GM13976 (cell line): ENCODE results near the gene PARD3.

Source experiments
- DNase-seq: peaks from one replicate; pipeline ENCODE4 v3.0.0; 2012; ENCODE audit warnings: low spot score
- CTCF ChIP-seq: IDR thresholded peaks from 2 replicates; pipeline ENCODE4 v1.5.1; 2012; ENCODE audit warnings: borderline replicate concordance, mild to moderate bottlenecking; ENCODE audit not compliant: insufficient read depth; ENCODE audit errors: extremely low read depth, missing control alignments, control extremely low read depth
- in situ Hi-C: fragments of 300-500 bp; cut with MboI; formaldehyde crosslinking; loops from one replicate; pipeline ENCODE4 v1.12.0; 2022; ENCODE audit warnings: low sequenced_read_pairs, mixed read lengths, inconsistent platforms; ENCODE audit not compliant: unreplicated experiment

Gene PARD3

GRCh38 chr10:34687434-34688210, 127.5 kb downstream of the PARD3 start:
- TF ChIP-seq CTCF = no peak
- in situ Hi-C loops = no loop called here
- no peak for DNase-seq

GRCh38 chr10:34682580-34682979, 132.5 kb downstream of the PARD3 start:
- TF ChIP-seq CTCF = no peak
- no peak for DNase-seq
- in situ Hi-C loops = no loop called here

GRCh38 chr10:34681933-34682332, 133.2 kb downstream of the PARD3 start:
- in situ Hi-C loops = no loop called here
- TF ChIP-seq CTCF = no peak
- DNase-seq = no peak

- in situ Hi-C loops = no loop called here
- no peak for TF ChIP-seq CTCF
- DNase-seq = no peak
These were observed 135.9 kb downstream of the PARD3 start for GRCh38 chr10:34679177-34679576.

- in situ Hi-C loops = no loop called here
- TF ChIP-seq CTCF = no peak
- DNase-seq = no peak
These were observed 137.5 kb downstream of the PARD3 start for GRCh38 chr10:34677591-34677990.

GRCh38 chr10:34677132-34677531, 138.0 kb downstream of the PARD3 start:
- no peak for TF ChIP-seq CTCF
- DNase-seq = no peak
- in situ Hi-C loops = no loop called here
